SU-DHL-6 (cell line): Measurements from ENCODE around the gene C15orf61.

Experiments
- EZH2phosphoT487 ChIP-seq: fragments of 200-600 bp; sonication (generic), shearing (Covaris generic); conservative IDR thresholded peaks from 2 replicates; pipeline ENCODE4 v1.6.1; 2018; ENCODE audit warnings: mild to moderate bottlenecking, antibody characterized with exemption, low read length, moderate library complexity, mixed read lengths
- TF ChIP-seq, protein P1 (sequence below): fragments of 200-600 bp; sonication (generic); IDR thresholded peaks from one replicate; pipeline ENCODE4 v1.5.1; 2017; ENCODE audit warnings: antibody characterized with exemption, mild to moderate bottlenecking, low read length, moderate library complexity; ENCODE audit not compliant: insufficient read depth, poor library complexity, severe bottlenecking

DNA sequence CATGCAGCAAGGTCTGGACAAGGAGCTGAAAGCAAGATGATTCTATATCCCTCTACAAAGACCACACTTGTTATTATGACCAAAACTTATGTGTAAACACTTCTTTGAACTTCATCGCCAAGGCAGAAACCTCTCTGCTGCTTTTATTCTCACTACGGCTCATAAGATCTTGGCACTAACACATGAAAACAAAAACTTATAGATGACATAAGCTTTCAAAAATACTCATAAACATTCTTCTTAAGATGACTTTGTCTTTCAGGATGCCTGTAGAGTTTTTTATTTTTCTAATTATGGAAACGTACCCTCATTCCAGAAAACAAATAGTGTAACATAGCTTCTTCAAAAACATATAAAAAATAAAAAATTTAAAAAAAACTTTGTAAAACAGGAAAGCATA, 12.5 kb upstream of the C15orf61 start:
- TF ChIP-seq, protein P1, sequence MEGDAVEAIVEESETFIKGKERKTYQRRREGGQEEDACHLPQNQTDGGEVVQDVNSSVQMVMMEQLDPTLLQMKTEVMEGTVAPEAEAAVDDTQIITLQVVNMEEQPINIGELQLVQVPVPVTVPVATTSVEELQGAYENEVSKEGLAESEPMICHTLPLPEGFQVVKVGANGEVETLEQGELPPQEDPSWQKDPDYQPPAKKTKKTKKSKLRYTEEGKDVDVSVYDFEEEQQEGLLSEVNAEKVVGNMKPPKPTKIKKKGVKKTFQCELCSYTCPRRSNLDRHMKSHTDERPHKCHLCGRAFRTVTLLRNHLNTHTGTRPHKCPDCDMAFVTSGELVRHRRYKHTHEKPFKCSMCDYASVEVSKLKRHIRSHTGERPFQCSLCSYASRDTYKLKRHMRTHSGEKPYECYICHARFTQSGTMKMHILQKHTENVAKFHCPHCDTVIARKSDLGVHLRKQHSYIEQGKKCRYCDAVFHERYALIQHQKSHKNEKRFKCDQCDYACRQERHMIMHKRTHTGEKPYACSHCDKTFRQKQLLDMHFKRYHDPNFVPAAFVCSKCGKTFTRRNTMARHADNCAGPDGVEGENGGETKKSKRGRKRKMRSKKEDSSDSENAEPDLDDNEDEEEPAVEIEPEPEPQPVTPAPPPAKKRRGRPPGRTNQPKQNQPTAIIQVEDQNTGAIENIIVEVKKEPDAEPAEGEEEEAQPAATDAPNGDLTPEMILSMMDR = no peak
- no peak for TF ChIP-seq EZH2phosphoT487
